ENCODE data around the gene CCNF.
A peak's percentile ranks its signal among the peaks of the same experiment; 100 is the strongest.

Gene CCNF

DNA sequence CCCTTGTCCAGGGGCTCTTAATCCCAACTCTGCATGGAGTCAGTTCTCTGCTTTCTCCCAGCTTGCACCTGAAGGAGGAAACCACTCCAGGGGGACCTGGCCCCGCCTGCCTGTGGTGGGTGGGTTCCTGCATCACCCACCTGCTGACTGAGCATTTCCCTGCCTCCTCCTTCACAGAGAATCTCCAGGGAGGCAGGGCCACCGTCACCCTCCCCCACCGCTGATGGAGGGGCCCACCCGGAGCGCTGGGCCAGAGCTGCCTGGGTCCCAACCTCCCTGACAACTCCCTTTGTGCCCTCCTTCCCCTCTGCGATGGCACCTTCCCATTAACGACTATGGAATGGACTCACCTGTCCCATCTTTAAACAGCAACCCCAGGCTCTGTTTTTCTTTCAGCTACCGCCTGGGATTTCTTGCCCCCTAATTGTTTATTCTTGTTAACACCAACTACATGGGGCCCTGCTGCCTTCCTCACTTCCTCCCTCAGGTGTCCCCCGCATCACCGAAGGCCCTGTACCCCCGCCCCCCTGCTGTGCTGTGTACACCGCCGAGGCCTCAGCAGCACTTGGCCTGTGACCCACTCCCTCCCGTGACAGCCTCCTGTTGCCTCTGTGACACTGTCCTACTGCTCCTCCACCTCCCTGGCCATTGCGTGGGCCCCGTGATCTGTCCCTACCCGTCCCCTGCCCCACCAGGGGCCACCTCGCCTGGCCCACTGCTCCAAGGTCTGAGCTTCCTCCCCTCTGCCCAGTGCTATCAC lies 29.8 kb downstream of the CCNF start:
- no peak for DNase-seq

DNA sequence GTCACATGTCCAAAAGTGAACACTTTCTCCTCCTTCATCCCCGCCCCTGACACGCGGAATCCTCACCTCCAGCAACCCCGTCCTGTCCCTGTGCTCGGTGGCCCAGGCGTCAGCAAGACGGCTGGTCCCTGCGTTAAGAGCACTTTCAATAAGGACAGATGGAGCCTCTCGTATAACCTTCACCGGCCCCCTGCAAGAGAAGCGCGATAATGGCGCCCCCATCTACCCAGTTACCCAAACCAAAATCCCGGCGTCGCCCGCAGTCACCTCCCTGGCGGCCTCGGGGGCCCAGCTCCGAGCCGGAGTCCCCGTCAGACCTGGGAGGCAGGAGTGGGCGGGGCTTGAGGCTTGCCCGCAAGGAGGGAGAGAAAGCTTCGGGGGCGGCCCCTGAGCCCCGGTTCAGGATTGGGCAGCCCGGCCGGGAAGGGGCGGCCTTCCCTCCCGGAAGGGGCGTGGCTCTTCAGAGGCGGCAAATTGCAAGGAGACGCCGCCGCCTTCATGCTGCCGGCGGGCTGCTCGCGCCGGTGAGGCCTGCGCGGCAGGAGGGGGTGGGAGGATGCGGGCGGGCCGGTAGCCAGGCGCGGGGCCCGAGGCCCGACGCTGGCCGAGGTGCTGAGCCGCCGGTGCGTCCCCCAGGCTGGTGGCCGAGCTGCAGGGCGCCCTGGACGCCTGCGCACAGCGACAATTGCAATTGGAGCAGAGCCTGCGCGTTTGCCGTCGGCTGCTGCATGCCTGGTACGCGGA lies 30.6 kb downstream of the CCNF start, which contains the start of gene TEDC2:
TSS of gene TEDC2 (plus strand) at position 463 of the 744 bp plus-strand sequence. CDS start at position 499, 36 bp downstream.
- DNase-seq = peak; percentile 95

DNA sequence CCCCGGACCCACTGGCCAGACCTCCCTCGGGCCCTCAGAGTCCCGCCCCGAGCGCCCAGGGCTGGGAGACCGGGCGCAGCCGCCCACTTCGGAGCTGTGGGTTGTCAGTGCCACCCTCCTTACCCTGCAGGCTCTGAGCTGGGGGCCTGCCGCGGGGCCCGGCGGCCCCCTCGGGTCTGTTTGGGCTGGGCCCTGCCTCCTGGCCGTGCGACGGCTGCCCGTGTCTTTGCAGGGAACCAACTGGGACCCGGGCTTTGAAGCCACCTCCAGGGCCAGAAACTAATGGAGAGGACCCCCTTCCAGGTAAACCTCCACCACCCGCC lies 31.1 kb downstream of the CCNF start:
- no peak for DNase-seq

DNA sequence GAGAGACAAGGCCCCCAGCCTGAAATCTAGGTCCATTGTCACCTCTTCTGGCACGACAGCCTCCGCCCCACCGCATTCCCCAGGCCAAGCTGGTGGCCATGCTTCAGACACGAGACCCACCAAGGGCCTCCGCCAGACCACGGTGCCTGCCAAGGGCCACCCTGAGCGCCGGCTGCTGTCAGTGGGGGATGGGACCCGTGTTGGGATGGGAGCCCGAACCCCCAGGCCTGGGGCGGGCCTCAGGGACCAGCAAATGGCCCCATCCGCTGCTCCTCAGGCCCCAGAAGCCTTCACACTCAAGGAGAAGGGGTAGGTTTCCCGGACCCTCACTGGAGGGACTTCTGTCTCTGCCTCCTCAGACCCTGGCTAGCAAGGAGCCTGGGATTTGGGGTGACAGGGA lies 31.7 kb downstream of the CCNF start:
- no peak for DNase-seq

DNA sequence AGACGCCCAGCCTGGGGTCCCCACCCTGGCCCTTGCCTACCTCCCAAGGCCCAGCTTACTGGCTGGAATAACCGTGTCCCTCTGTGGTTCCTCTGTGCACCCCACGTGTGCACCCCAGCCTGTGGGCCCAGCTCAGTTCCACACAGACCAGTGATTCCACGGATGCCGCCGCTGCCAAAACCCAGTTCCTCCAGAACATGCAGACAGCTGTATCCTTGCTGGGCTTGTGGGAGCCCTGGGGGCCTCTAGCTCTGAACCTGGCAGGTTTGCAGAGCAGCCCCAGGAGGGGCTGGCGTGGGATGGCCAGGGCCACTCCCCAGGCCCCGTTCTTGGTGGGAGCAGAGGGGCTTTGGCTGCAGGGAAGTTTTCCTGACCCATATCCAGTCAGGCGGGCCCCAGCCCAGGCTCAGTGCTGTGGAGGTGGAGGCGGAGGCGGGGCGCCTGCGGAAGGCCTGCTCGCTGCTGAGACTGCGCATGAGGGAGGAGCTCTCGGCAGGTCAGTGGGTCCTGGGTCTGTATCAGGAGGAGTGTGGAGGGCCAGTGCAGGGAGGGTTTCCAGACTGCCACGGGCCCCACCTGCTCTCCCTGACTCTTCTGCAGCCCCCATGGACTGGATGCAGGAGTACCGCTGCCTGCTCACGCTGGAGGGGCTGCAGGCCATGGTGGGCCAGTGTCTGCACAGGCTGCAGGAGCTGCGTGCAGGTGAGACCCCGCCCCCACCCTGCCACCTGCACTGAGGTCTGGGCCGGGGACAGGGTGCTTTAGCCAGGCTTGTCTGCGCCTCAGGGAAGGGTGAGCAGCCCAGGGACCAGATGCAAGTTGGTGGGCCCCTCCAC lies 33.0 kb downstream of the CCNF start:
- DNase-seq = no peak

DNA sequence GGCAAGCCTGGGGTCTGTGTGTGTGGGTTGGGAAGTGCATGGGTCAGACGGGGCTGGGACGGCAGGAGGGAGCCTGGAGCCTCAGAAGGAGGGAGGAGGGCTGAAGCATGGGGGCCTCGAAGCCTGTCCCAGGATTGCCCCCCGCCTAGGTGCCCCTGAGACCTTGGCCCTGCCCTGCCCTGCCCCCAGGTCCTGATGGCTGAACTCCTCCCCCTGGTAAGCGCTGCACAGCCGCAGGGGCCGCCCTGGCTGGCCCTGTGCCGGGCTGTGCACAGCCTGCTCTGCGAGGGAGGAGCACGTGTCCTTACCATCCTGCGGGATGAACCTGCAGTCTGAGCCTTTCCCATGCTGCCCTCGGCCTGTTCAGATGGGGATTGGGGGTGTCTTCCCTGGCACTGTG lies 35.1 kb downstream of the CCNF start:
- no peak for DNase-seq

DNA sequence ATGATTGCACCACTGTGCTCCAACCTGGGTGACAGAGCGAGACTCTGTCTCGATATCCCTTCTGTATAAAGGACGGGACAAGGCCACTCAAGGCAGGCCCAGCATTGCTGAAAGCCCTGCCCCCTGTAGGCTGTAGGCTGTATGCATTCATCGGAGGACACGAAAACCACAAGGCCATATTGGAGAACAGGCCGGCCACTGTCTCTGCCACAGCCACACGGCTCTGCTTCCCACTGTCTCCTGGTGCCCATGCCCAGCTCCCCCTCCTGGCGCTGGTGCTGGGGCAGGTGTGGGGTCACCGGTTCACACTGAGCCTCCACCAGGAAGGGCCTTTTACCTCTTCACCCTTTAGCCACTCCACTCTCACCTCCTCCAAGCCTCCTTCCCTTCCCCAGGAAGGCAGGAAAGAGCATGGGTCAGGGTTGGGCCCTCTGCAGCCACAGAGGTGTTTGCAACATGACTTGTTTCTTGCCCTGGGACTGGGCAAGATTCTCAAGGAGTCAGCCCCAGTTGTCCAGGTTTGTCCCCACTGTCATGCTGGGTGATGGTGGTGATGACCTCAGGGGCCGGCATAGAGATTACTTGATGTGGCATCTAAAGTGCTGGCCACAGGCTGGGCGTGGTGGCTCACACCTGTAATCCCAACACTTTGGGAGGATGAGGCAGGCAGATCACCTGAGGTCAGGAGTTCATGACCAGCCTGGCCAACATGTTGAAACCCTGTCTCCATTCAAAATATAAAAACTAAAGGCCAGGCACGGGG lies 36.6 kb downstream of the CCNF start:
- DNase-seq = no peak

DNA sequence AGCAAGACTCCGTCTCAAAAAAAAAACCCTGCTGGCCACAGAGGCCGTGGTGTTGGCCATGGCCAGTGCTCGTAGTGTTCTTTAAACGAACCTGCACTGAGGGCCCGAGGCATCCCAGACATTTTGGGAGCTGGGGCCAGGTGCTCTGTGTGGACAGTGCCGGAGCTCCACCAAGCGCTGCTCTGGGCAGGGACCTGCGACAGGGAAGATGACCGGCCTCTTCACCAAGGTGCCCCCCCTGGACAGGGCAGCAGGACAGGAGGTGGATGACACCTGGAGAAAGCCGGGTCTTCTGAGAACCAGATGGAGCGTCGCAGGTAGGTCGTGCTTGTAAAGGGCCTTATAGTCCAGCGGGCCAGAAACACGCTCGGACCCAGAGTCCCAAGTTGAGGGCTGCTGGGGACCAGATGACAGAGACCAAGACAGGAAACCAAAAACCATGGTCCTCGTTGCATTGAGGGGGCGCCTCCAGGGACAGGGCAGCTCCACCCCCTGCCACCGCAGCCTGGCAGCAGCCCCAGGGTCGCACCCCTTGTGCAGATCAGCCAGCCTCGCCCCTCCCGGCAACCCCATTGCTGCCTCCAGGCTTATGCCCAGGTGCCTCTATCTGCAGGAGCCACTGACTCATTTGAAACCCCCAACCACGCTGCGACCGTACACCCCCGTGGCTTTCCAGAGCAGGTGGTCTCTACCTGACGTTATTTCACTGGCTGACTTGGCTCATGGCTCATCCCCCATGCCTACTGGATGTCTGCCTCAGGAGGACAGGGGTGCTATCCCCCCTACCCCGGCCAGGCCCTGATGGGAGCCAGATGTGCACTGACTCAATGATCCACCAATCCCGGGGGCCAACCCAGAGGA lies 37.6 kb downstream of the CCNF start:
- DNase-seq = no peak

DNA sequence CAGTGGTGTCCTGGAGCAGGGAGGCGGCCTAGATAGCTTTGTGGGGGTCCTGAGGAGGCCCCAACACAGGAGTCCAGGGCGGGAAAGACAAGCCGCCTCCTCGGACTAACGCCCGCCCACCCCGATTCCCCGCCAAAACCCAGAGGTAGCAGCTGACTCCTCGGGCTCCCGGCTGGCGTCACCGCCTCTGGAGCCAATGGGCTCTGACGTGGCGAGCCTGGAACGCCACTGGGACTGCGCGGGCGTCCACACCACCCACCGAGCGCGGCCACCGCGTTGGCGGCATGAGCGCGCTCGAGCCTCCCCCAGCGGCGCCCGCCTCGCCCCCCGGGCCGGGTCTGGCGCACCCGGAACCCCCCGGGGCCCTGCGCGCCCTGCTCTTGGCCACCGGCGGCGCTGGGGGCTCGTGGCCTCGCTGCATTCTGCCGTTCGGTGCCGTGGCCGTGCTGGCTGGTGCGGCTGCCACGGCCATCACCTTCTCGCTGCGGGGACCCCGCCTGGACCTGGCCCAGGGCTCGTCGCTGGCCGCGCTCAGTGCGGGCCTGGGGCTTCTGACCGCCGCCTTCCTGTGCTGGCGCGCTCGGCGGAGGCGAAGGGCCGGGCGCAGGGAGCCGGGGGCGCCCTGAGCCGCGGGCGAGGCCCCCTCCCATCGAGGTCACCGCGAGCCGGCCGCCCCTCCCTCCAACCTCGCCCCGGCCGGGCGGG lies 38.4 kb downstream of the CCNF start:
- DNase-seq = no peak

DNA sequence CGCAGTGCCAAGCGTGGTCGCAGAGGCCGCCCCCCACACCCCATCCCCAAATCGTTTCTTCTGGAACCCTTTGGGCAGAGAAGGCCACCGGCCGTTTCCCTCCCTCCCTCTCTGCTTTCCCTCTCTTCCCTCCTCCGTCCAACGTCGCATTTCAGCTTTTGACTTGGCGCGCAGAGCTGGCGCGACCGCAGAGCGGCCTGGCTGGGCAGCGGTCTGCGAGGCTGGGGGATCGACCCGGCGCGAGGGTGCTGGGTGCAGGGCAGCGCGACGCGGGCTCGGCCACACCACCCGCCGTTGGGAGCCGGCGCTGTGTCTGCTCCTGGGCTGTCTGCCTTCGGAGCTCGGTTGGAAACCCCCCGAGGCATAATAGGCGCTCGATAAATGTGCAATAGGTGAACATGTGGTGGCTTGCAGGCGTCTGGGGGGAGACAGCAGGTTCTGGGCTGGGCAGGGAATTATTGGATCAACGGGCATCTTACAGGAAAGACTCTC lies 39.0 kb downstream of the CCNF start:
- DNase-seq = no peak

DNA sequence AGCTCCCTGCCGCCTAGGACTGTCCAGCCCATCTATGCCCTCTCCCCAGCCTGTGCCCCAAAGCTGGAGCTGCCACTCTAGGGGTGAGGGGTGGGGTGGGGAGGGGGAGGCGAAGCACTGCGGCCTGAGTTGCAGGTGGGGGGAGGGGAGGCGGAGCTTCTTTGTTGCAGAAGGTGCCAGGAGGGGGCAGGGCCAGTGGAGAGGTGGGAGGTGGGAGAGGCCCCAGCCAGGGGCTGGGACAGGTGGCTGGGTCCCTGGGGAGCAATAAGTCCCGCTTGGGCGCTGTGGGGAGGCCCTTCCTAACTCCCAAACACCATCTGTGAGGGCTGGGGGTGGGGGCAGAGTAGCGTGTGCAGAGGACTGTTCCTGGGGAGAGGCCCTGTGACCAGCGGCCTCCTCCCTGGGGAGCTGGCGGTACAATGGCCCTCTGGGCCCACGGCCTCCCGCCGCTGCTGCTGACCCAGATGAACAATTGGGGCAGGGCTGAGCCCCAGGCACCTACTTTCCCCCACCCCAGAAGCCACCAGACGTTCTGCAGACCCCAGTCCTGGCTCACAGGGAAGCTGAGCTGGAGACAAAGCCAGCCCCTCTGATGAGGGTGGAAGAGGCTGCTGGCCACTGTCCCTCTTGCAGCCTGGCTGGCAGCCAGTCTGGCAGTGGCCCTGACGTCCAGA lies 39.6 kb downstream of the CCNF start:
- no peak for DNase-seq

DNA sequence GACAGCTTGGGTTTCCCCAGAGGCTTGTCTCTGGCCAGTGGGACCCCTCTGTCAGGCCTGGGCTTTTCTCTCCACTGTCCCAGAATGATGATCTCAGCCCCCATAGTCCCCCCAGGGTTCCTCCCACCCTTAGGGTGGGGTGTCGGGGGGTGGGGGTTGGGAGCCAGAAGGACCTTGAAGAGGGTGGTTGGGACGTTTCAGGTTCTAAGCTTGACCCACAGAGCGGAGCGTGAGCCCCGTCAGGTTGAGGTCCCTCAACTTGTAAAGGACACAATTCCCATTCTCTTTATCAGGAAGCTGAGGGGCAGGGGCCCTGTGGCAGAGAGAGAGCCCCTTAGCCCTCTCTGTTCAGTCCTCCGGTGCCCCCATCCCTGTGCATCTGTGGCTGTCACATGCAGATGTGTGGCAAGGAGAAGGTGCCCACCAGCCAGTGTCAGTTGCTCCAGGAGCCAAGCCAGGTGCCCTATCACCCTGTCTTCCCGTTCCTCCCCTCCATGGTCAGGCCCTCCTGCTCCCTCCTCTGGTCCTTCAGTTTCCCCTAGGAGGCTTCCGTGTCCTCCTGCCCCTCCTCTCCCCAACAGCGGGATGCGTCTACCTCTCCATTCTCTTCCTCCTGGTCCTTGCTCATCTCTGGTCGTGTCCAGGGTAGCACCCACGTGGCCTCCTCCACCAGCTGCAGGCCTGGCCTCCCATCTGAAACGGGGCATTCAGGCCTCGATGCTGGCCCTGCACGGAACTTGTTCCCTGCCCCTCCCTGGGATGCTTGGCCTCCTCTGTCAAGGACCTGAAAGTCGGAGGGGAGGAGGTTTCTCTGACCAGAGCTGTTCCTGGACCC lies 40.4 kb downstream of the CCNF start:
- no peak for DNase-seq

DNA sequence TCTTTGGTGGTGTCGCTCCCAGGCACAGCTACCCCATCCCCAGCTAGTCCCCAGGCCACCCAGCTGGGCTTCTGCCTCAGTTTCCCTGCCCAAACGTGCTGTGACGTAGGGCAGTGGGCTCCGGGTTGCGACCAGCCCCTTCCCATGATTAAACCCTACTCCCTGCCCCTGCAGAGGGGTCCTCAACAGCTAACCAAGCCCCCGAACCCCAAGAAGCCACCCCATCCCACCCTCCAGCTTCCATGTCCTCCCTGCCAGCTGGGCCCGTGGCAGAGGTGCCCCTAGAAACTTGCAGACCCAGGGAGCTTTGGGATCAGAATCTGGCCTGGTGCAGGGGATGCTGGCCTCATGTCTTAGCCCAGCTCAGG lies 41.0 kb downstream of the CCNF start:
- DNase-seq = no peak

DNA sequence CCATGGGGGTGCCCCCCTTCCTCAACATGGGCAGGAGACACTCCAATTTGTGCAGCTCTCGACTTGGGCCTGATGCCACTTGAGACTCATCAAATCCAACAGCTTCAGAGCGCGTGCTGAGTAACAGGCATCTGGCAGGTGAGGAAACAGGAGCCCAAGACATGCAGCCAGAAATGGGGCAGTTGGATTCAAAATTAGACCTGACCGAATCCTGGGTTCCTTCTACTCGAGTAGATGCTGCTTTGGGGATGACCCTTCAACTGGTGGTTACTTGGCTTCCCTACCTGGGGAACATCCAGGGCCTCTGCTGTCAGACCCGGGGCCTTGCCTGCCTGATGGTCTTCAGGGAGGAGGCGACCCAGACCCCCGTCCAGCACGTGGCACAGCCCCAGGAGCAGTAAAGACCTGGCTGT lies 41.4 kb downstream of the CCNF start:
- DNase-seq = no peak

DNA sequence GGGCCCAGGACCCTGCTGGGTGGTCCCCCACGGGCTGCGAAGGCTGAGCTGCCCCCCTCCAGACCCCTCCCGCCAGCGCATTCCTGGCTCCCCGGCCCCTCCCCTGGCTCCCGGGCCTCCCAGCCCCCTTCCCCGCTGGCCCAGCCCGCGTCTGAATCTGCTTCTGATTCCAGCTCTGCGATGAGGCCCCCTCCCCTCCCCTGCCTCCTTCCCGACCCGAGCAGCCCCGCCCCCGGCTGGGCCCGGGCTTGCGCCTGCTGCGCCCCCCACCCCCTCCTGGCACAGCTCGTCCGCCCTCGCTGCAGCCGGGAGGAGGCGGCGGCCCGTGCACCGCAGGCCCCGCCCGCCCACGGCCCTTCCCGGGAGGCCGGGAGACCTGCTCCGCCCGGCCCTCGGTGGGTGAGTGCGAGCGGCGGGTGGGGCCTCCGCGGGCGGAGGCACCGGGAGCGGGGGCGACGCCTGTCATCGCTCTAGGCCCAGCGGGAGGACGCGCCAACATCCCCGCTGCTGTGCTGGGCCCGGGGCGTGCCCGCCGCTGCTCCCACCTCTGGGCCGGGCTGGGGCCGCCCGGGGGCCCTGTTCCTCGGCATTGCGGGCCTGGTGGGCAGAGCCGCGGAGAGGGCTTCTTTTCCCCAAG lies 41.9 kb downstream of the CCNF start, which contains the start of gene NTN3:
TSS of gene NTN3 (plus strand) at position 282 of the 637 bp plus-strand sequence. CDS start 405 bp downstream, outside the sequence.
- peak; percentile 62 for DNase-seq

DNA sequence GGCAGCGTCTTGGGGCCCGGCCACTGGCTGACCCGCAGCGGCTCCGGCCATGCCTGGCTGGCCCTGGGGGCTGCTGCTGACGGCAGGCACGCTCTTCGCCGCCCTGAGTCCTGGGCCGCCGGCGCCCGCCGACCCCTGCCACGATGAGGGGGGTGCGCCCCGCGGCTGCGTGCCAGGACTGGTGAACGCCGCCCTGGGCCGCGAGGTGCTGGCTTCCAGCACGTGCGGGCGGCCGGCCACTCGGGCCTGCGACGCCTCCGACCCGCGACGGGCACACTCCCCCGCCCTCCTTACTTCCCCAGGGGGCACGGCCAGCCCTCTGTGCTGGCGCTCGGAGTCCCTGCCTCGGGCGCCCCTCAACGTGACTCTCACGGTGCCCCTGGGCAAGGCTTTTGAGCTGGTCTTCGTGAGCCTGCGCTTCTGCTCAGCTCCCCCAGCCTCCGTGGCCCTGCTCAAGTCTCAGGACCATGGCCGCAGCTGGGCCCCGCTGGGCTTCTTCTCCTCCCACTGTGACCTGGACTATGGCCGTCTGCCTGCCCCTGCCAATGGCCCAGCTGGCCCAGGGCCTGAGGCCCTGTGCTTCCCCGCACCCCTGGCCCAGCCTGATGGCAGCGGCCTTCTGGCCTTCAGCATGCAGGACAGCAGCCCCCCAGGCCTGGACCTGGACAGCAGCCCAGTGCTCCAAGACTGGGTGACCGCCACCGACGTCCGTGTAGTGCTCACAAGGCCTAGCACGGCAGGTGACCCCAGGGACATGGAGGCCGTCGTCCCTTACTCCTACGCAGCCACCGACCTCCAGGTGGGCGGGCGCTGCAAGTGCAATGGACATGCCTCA lies 42.6 kb downstream of the CCNF start:
- DNase-seq = no peak

DNA sequence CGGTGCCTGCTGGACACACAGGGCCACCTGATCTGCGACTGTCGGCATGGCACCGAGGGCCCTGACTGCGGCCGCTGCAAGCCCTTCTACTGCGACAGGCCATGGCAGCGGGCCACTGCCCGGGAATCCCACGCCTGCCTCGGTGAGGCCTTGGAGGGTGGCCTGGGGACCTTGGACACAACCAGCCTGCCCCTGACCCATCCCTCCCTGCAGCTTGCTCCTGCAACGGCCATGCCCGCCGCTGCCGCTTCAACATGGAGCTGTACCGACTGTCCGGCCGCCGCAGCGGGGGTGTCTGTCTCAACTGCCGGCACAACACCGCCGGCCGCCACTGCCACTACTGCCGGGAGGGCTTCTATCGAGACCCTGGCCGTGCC lies 43.2 kb downstream of the CCNF start:
- DNase-seq = no peak

DNA sequence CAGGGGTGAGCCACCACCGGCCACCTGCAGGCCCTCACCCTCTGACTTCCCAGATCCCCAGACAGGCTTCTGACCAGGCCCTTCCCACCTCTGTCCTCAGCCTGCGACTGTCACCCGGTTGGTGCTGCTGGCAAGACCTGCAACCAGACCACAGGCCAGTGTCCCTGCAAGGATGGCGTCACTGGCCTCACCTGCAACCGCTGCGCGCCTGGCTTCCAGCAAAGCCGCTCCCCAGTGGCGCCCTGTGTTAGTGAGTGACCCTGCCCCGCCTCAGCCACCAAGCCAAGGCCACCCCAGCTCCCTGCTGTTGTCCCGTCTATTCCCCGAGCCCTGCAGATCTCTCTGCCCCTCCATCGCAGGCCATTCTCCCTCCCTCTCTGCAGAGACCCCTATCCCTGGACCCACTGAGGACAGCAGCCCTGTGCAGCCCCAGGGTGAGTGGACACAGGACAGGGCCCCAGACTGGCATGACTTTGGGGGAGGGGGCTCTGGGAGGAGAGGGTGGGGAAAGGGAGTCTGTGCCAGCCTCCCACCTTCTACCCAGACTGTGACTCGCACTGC lies 43.7 kb downstream of the CCNF start:
- DNase-seq = no peak
